ENCODE results near the gene TBATA.
A peak's percentile ranks its signal among the peaks of the same experiment; 100 is the strongest.

TBATA gene

GRCh38 chr10:70816220-70816894, 31.2 kb upstream of the TBATA start:
- no peak for DNase-seq (ENCODE audit: low read depth)
- TF ChIP-seq CTCF (IDR thresholded peaks at IDR 0.05; ENCODE audit: low read depth, low read length, missing control alignments), result no peak
- H3K4me3 ChIP-seq (ENCODE audit: low read depth, low read length), result peak overlapping the region; percentile 74

DNA sequence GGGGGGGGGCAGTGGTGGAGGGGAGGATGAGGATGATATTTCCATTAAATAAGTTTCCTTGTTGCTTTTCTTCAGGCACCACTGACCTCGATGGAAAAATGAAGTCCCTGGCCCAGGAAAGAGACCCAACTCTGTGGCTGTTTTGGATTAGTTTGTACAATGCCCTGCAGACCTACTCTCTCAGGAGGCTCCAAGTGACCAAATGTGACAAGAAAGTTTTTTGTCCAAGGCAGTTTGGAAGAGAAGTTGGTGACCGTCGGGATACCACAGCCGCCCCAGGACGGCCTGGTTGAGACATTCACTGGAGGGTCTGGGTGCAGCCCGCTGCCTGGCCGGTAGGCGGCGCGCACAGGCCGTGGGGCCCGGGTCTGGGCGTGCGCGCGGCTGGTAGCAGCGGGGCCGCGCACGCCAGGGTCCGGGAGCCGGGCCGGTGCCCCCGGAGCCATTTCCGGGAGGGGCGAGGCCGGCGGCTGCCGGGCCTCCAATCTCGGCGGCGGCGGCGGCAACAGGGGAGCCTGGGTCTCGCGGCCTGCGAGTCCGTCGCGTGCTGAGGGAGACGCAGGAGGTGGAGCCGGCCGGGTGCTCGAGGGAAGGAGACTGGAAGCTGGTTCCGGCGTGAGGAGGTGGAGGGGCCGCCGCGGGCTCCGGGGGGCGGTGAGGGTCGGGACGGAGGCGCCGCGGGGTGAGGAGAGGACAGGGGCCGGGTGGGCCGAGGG, 30.5 kb upstream of the TBATA start, which contains the start of gene SGPL1:
SGPL1 (plus strand) TSS at position 445 of the 716 bp plus-strand sequence. CDS start 906 bp downstream, outside the sequence.
- peak; percentile 93 for TF ChIP-seq CTCF (IDR thresholded peaks at IDR 0.05; ENCODE audit: low read depth, low read length, missing control alignments)
- H3K4me3 ChIP-seq (ENCODE audit: low read depth, low read length), result peak within 1 kb of the TSS; percentile 74
- peak; percentile 26 for DNase-seq (ENCODE audit: low read depth)

DNA sequence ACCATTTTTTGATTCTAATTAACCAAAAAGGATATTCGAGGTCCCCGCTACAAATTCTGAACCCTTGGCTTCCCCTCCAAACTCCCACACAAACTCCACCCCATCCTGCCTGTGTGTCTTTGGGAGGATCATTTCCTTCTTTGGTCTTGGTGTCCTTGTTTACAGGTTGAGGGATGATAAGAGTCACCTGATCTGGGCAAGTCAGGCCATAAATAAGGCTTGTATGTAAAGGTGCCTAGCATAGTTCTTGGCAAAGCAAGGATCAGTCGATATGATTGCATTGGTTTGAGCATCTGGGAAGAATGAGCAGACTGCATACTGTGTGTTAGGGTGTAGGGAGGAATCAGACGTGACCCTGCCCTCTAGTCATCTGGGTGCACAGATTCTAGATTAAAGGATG, 28.9 kb upstream of the TBATA start:
- no peak for DNase-seq (ENCODE audit: low read depth)
- no peak overlapping the region for H3K4me3 ChIP-seq (ENCODE audit: low read depth, low read length)
- no peak for TF ChIP-seq CTCF (IDR thresholded peaks at IDR 0.05; ENCODE audit: low read depth, low read length, missing control alignments)

GRCh38 chr10:70812814-70813213, 27.6 kb upstream of the TBATA start:
- no peak for DNase-seq (ENCODE audit: low read depth)
- TF ChIP-seq CTCF (IDR thresholded peaks at IDR 0.05; ENCODE audit: low read depth, low read length, missing control alignments), result no peak
- H3K4me3 ChIP-seq (ENCODE audit: low read depth, low read length), result no peak overlapping the region

DNA sequence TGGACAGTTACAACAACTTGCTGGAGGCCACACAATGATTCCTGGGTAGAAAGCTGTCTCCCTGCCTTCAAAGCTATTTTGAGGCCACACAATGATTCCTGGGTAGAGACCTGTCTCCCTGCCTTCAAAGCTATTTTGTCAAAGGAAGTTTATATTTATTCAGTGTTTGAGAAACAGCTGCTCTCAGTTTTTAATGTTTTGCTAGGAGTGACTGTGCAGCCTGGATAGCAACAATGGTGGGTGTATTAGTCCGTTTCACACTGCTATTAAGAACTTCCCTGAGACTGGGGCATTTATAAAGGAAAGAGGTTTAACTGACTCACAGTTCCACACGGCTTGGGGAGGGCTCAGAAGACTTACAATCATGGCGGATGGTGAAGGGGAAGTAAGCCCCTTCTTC, 26.7 kb upstream of the TBATA start:
- TF ChIP-seq CTCF (IDR thresholded peaks at IDR 0.05; ENCODE audit: low read depth, low read length, missing control alignments), result no peak
- DNase-seq (ENCODE audit: low read depth), result no peak

GRCh38 chr10:70810967-70811366, 25.8 kb upstream of the TBATA start:
- DNase-seq (ENCODE audit: low read depth), result no peak
- no peak for TF ChIP-seq CTCF (IDR thresholded peaks at IDR 0.05; ENCODE audit: low read depth, low read length, missing control alignments)
- no peak overlapping the region for H3K4me3 ChIP-seq (ENCODE audit: low read depth, low read length)

More for the DNA sequence above, 26.7 kb upstream of the TBATA start:
- no peak overlapping the region for H3K4me3 ChIP-seq (ENCODE audit: low read depth, low read length)
